Measurements from ENCODE around the gene FST.

FST gene

GRCh38 chr5:53480416-53481158, at the start of gene FST:
Gene FST (plus strand): TSS chr5:53480629. CDS start chr5:53480792, 163 bp downstream.
- no peak for TF ChIP-seq CTCF (IDR thresholded peaks at IDR 0.05; ENCODE audit: borderline replicate concordance, insufficient read depth, low read depth, low read length)
- peak within 1 kb of the TSS; percentile 46 for H3K4me3 ChIP-seq (ENCODE audit: low read depth, low read length)

- no peak for TF ChIP-seq CTCF (IDR thresholded peaks at IDR 0.05; ENCODE audit: borderline replicate concordance, insufficient read depth, low read depth, low read length)
- no peak overlapping the region for H3K4me3 ChIP-seq (ENCODE audit: low read depth, low read length)
Measured at GRCh38 chr5:53431665-53432064, 48.8 kb upstream of the FST start.

- H3K4me3 ChIP-seq (ENCODE audit: low read depth, low read length): no peak overlapping the region
- TF ChIP-seq CTCF (IDR thresholded peaks at IDR 0.05; ENCODE audit: borderline replicate concordance, insufficient read depth, low read depth, low read length): no peak
Measured at GRCh38 chr5:53433026-53433425, 47.4 kb upstream of the FST start.

GRCh38 chr5:53434541-53434940, 45.9 kb upstream of the FST start:
- no peak for TF ChIP-seq CTCF (IDR thresholded peaks at IDR 0.05; ENCODE audit: borderline replicate concordance, insufficient read depth, low read depth, low read length)
- no peak overlapping the region for H3K4me3 ChIP-seq (ENCODE audit: low read depth, low read length)

GRCh38 chr5:53436480-53437191, 43.8 kb upstream of the FST start:
- TF ChIP-seq CTCF (IDR thresholded peaks at IDR 0.05; ENCODE audit: borderline replicate concordance, insufficient read depth, low read depth, low read length): no peak
- H3K4me3 ChIP-seq (ENCODE audit: low read depth, low read length): no peak overlapping the region

- no peak for TF ChIP-seq CTCF (IDR thresholded peaks at IDR 0.05; ENCODE audit: borderline replicate concordance, insufficient read depth, low read depth, low read length)
- no peak overlapping the region for H3K4me3 ChIP-seq (ENCODE audit: low read depth, low read length)
Measured at GRCh38 chr5:53438079-53438478, 42.4 kb upstream of the FST start.
